HCT116 (cell line): ENCODE measurements around the gene MEFV.

Source experiments
- FOSL1 ChIP-seq: IDR thresholded peaks from 2 replicates; pipeline ENCODE4 v1.6.1; 2012; ENCODE audit warnings: low read depth
- POLR2A ChIP-seq: IDR thresholded peaks from 2 replicates; pipeline ENCODE4 v1.7.0; 2011; ENCODE audit warnings: borderline replicate concordance; ENCODE audit not compliant: insufficient read depth, insufficient read length; ENCODE audit errors: extremely low read depth
- SRF ChIP-seq: IDR thresholded peaks from 2 replicates; pipeline ENCODE4 v1.6.1; 2012; ENCODE audit warnings: low read depth

- TF ChIP-seq FOSL1, result no peak
- TF ChIP-seq POLR2A, result no peak
- no peak for TF ChIP-seq SRF
Observed at GRCh38 chr16:3243882-3244281, 12.6 kb downstream of the MEFV start.
